Osteocyte (in vitro differentiated cells): ENCODE results near the gene RGP1. TPM values are rescaled to one million over a fixed set of nuclear protein-coding genes. Genes with fewer than 3 reads are reported as not detected.
A peak's percentile ranks its signal among the peaks of the same experiment; 100 is the strongest.

ENCODE experiments used
- DNase-seq: peaks from one replicate; pipeline ENCODE4 v3.0.0; 2021; ENCODE audit warnings: mixed read lengths; ENCODE audit not compliant: unreplicated experiment; ENCODE audit errors: extremely low spot score
- H3K27ac Mint-ChIP-seq: one replicate; pipeline ENCODE4 v1.8.0; 2021; ENCODE audit warnings: mild to moderate bottlenecking, mixed read lengths; ENCODE audit not compliant: unreplicated experiment
- H3K27me3 Mint-ChIP-seq: one replicate; pipeline ENCODE4 v1.8.0; 2021; ENCODE audit warnings: mixed read lengths; ENCODE audit not compliant: unreplicated experiment
- H3K36me3 Mint-ChIP-seq: one replicate; pipeline ENCODE4 v1.8.0; 2021; ENCODE audit warnings: mixed read lengths; ENCODE audit not compliant: unreplicated experiment
- H3K4me1 Mint-ChIP-seq: one replicate; pipeline ENCODE4 v1.8.0; 2021; ENCODE audit warnings: mixed read lengths; ENCODE audit not compliant: unreplicated experiment
- H3K4me3 Mint-ChIP-seq: one replicate; pipeline ENCODE4 v1.8.0; 2021; ENCODE audit warnings: mild to moderate bottlenecking, moderate library complexity, mixed read lengths; ENCODE audit not compliant: unreplicated experiment
- H3K9me3 Mint-ChIP-seq: one replicate; pipeline ENCODE4 v1.8.0; 2021; ENCODE audit warnings: mixed read lengths; ENCODE audit not compliant: unreplicated experiment
- CTCF ChIP-seq: fragments of 200-600 bp; sonication (generic); IDR thresholded peaks from 2 replicates; pipeline ENCODE4 v1.5.0; 2021; ENCODE audit warnings: antibody characterized with exemption, mild to moderate bottlenecking, moderate library complexity
- total RNA-seq: library from RNA; stranded (reverse); gene quantifications from 2 replicates; pipeline ENCODE4 v1.2.1, GENCODE V29; 2021

The RGP1 gene
- total RNA-seq, 1 donor from 2014 or later = 35.9 TPM

GRCh38 chr9:35759795-35760194 is 10.7 kb downstream of the RGP1 start:
- DNase-seq = no peak
- no peak overlapping the region for H3K4me3 Mint-ChIP-seq
- H3K4me1 Mint-ChIP-seq = peaks cover 42% of the 10 kb centered on the region
- peak overlapping the region; percentile 19 for H3K27ac Mint-ChIP-seq
- H3K27me3 Mint-ChIP-seq = no peaks in the 10 kb centered on the region
- TF ChIP-seq CTCF = no peak
- no peaks in the 10 kb centered on the region for H3K9me3 Mint-ChIP-seq
- no peaks in the 10 kb centered on the region for H3K36me3 Mint-ChIP-seq

DNA sequence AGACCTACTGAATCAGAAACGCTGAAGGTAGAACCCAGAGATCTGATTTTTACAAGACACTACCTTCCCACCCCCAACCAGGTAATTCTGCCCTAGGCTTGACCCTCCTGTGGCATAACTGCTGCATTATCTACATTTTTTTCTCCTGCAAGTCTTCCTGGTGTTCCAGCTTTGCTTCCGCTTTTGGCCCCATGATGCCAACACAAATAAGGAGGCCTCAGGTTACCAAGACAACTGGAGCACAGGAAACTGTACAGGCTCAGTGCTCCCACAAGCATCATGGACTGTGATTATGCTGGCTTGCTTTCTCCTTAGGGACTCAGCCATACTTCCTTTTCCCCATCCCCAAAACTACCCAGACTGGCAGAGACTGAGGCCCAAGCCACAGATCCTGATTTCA is 11.6 kb downstream of the RGP1 start:
- peaks cover 41% of the 10 kb centered on the region for H3K4me1 Mint-ChIP-seq
- peak overlapping the region; percentile 76 for H3K27ac Mint-ChIP-seq
- no peaks in the 10 kb centered on the region for H3K9me3 Mint-ChIP-seq
- TF ChIP-seq CTCF = no peak
- no peak for DNase-seq
- no peaks in the 10 kb centered on the region for H3K36me3 Mint-ChIP-seq
- H3K4me3 Mint-ChIP-seq = no peak overlapping the region
- H3K27me3 Mint-ChIP-seq = no peaks in the 10 kb centered on the region

DNA sequence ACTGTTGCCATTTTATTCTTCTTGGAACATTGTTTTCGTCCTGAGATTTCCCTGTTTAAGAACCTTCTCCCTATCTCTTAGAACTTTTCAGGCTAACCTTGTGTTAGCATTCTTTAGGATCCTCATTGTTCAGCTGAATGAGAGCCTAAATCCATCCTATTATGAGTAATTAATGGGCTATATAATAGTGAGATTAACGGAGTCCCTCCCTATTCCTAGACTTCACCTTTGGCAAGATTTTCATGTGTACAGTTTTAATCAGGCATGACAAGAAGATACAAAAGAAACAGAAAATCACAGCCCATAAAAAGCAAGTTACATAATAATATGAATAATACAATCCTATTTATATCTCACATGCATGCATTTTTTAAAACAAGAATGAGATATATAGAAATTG is 14.1 kb downstream of the RGP1 start:
- H3K27ac Mint-ChIP-seq = no peak overlapping the region
- H3K36me3 Mint-ChIP-seq = no peaks in the 10 kb centered on the region
- H3K4me1 Mint-ChIP-seq = peaks cover 19% of the 10 kb centered on the region
- no peak for DNase-seq
- TF ChIP-seq CTCF = no peak
- no peaks in the 10 kb centered on the region for H3K27me3 Mint-ChIP-seq
- H3K4me3 Mint-ChIP-seq = no peak overlapping the region
- H3K9me3 Mint-ChIP-seq = no peaks in the 10 kb centered on the region

GRCh38 chr9:35763803-35764202 is 14.7 kb downstream of the RGP1 start:
- no peaks in the 10 kb centered on the region for H3K27me3 Mint-ChIP-seq
- no peak overlapping the region for H3K4me3 Mint-ChIP-seq
- TF ChIP-seq CTCF = no peak
- DNase-seq = no peak
- H3K27ac Mint-ChIP-seq = no peak overlapping the region
- peaks cover 12% of the 10 kb centered on the region for H3K4me1 Mint-ChIP-seq
- no peaks in the 10 kb centered on the region for H3K36me3 Mint-ChIP-seq
- H3K9me3 Mint-ChIP-seq = no peaks in the 10 kb centered on the region

GRCh38 chr9:35766997-35767396 is 17.9 kb downstream of the RGP1 start:
- Mint-ChIP-seq H3K27ac (no peak overlapping the region), H3K9me3 (no peaks in the 10 kb centered on the region), H3K4me1 (no peaks in the 10 kb centered on the region), H3K4me3 (no peak overlapping the region), H3K36me3 (no peaks in the 10 kb centered on the region), H3K27me3 (no peaks in the 10 kb centered on the region)
- DNase-seq = no peak
- TF ChIP-seq CTCF = no peak
